HG02970 (cell line): ENCODE measurements around the gene ANKRD33B.

ENCODE experiments used
- ATAC-seq: cut with Tn5 transposase; IDR thresholded peaks from one replicate; pipeline ENCODE4 v1.9.1; 2021; ENCODE audit warnings: mild to moderate bottlenecking, moderate library complexity, moderate number of reproducible peaks; ENCODE audit not compliant: unreplicated experiment, low FRiP score

The ANKRD33B gene

DNA sequence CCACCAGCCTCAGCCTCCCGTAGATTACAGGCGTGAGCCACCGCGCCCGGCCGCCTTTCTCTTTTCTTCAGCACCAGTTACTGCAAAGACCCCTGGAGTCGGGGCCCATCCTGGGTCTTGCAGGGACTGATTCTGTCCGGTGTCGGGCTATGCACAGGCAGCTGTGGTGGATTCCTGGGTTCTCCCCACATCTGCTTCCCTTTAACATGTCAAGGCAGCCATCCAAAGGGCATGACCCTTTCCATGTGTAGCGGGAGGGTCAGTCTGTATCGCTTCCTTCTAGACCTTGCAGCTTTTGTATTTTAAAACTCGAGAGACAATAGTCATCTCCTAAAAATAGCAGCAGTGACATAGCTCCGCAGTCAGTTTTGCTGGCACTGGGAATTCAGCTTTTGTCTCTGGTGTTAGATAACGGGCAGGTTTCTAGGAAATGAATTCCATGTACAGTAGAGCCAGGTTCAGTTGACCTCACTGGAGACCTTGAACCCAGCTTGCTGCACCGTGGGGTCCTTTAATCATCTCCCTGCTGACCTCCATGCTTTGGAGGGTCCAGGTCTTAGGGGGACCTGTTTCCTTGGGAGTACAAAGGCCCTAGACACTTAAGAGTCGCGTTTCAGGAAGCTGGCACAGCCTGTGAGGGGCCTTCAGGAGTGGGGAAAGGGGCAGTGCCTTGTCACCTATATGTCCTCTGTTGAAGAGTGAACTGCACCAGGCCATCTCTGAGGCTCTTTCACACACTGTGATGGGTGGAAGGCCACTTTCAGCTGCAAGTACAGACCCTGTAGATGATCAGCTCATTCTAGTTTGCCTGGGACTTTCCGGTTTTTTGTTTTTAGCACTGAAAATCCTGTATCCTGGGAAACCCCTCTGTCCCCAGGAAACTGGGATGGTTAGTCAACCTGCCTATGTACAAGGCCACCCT, 13.8 kb downstream of the ANKRD33B start:
- no peak for ATAC-seq

DNA sequence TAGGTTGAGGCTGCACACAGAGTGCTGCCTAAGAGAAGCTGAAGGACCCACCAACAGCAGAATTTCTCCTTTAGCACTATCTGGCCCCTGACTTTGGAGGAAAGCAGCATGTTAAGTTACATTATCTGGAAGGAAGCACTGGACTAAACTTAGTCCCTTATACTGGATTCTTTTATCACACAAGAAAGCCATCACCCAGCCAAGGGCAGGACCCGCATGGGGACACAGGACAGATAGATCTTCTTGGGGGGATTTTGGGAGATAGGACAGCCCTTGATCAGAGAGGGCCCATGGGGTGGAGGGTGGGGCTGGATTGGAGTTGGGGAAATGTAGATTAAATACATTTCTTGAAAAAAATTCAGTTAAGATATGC, 14.4 kb downstream of the ANKRD33B start:
- no peak for ATAC-seq

DNA sequence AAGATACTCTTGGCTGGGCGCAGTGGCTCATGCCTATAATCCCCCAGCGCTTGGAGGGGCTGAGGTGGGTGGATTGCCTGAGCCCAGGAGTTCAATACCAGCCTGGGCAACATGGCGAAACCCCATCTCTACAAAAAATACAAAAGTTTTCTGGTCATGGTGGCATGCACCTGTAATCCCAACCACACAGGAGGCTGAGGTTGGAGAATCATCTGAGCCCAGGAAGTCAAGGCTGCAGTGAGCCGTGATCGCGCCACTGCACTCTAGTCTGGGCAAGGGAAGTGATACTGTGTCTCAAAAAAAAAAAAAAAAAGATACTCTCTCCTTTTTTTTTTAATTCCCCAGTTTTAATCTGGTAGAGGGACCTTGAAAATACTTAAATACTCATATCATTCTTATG, 15.0 kb downstream of the ANKRD33B start:
- ATAC-seq: no peak

DNA sequence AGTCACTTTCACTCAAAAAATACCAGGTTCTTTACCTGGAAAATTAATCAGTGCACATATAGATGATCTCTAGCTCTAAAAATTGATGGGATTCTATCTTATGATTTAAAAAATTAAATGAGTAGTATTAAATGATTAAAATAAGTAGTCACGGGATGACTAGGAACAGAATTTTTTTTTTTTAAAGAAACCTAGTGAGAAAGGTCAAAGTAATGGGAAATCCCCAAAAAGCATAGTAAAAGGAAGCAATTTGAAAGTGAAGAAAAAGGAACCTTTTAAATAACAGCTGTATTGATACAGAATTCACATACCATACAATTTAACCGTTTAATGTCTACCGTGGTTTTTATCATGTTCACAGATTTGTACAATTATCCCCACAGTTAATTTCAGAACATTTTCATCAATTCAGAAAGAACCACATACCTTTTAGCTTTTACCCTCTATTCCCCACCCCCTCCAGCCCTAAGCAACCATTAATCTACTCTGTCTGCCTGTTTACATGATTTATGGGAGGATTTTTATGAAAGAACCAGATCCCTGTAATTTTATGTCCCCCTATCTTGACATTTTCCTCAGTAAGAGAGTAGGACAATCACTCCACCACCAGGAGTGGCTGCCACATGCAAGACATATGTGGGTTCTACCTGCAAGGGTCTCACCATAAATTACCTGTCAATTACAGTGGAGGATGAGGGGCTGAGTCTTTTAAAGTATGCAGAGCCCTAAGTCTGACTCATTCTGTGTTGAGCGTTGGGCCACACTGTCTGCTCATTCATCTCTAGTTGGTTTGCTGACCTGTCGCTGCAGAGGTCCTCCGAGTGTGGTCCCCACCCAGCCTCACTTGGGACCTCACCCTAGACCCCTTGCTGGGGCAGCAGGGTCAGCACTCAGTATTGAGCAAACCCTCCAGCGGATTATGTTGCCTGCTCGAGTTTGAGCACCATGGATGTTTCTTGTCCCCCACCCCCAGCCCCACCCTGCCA, 16.0 kb downstream of the ANKRD33B start:
- ATAC-seq: no peak

DNA sequence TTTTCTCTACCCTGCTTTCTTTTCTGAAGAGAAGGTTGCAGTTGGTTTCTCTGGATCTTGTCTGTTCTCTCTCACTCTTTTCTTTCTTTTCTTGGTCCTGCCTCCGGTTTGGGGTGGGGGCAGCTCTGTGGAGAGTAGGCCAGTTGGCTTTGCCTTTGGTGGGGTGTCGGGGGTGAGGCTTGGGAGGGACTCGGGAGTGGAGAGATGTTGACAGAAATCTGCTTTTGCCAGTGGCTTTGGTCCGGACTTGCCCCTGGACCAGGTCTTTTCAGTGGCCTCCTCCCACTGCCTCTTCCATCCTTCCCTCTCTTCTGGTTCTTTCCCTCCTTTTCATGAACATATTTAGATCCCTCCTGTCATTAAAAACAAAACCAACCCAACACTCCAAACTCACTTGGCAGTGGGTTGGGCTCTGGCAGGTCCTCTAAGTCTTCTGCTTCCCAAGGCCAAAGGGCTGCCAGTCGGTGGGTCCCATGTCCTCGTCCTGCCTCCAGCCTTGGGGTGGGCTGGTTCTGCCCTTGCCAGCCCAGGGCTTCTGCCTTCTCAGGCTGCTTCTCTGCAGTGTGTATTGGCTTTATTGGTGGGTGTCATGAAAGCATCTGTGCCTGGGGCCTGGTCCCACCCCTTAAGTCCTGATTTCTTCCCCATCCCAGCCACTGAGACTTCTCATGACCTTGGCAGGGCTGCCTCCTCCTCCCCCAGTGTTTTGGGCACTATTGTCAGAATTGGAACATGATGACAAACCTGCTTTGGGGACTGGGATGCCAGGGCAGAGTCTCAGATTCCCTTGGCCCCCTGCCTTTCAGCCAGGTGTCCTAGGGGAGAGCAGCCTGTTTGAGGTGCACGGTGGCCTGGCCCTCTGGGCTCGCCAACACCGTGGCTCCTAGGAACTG, 16.9 kb downstream of the ANKRD33B start:
- no peak for ATAC-seq

DNA sequence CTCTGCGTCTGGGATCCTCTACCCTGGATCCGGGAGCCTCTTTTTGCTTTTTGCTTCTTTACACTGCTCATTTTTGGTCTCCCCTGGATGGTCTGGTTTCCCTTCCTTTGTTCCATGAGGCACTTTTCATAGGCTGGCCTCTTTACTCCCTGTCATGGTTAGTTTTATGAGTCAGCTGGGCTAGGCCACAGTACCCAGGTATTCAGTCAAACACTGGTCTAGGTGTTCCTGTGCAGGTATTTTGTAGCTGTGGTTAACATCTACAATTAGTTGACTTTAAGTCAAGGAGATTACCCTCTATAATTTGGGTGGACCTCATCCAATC, 17.5 kb downstream of the ANKRD33B start:
- ATAC-seq: no peak

DNA sequence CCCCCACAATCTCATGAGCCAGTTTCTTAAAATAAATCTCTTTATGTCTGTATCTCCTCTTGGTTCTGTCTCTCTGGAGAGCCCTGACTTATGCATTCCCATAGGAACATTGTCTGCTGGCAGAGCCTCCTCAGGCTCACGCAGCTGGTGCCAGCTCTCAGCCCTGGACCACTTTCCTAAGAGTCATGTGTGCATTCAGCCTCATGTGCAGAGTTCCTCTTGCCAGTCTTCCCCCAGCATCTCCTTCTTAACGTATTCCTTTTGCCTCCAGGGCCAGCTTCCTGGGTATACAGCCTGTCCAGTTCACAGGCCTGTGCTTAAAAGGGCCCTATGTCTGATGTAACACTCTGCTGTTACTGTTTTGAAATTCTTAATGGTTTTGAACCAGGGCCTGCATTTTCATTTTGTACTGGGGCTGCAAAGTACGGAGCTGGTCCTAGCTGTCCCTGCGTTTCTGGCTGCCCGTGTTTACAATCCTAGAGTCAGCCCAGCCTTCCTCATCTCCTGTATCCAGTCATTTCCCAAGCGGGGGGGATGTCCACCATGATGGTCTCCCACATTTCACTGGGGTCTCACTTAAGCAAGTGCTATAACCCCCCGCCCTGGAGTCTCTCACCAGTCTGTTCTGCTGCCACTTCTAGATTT, 18.1 kb downstream of the ANKRD33B start:
- ATAC-seq: no peak

DNA sequence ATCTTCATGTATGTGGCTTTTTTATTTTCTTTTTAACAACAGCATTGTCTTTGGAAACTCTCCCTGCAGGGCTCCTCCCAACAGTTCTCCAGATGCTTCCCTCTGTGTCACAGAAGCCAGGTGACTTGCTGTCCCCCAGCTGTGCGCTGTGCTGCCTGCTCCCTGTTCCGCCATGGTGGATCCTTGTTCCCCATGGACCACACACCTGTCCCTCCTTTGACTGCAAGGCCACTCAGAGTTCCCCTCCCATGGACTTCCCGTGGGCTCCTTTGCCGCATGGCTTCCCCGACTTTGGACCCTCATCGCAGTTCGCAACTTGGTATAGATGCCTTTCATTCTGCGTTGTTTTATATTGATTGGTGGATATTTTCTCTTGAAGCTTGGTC, 18.6 kb downstream of the ANKRD33B start:
- ATAC-seq: no peak

DNA sequence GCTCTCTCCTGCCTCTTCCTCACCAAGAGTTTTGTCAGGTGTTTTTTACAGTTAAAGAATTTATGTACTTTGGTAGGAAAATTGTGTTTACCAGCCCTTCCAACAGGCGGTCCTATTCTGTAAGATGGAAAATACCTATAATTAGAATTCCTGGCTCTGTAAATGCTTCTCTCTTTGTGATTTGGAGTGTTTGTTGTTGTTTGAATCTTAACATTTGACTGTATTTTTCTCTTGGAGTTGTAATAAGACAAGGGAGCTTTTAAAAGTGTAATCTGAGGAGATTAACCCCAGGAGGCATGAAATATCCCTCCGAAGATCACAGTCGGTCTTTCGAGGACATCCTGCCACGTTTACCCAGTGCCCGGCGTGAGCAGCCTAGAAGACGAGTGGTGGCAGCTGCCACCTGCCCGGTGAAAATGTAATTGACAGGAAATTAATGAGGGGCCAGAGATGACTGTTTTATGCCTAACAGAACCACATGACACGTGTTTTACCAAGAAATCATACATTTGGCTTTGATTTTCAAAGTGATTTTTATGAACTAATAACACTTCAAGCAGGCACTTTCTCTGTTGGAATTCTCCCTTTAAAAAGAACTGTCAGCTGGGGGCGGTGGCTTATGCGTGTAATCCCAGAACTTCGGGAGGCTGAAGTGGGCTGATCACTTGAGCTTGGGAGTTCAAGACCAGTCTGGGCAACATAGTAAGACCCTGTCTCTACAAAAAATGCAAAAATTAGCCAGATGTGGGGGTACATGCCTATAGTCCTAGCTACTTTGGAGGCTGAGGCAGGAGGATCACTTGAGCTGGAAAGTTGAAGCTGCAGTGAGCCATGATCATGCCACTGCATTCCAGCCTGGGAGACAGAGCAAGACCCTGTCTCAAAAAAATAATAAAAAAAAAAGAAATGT, 20.0 kb downstream of the ANKRD33B start:
- ATAC-seq: no peak

DNA sequence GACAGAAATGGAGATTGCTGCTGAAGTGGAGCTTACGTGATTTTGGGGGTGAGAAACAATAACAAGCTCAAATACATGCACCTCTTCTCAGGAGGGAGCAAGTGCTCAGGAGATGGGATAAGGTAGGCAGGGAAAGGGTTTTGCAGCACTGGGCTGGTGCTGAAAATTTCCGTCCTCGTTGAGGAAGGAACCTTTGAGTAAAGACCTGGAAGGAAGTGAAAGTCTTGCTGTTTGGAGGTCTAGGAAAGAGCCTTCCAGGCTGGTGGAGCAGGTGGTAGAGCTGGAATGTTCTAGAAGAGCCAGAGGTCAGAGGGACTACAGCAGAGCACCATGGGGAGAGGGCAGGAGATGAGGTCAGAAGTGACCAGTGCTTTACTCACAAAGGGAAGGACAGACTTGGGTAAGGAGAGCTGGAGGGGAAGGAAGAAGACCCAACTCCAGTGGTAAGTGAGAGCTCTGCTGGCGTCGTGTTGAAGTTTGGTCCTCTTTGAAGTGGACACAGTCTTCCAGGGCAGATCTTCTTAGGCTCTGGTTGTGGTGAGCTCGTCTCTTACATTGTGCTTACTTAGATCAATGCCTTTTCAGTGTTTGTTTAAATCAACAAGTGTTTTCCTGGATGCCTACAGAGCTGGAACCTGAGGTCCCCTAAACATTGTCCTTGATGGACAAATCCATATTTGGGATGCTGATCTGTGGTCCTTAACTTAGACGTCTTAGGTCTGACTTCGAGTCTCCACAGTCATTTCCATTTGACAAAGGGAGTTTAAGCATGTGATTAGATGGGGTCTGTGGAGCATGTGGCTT, 21.0 kb downstream of the ANKRD33B start:
- ATAC-seq: no peak

DNA sequence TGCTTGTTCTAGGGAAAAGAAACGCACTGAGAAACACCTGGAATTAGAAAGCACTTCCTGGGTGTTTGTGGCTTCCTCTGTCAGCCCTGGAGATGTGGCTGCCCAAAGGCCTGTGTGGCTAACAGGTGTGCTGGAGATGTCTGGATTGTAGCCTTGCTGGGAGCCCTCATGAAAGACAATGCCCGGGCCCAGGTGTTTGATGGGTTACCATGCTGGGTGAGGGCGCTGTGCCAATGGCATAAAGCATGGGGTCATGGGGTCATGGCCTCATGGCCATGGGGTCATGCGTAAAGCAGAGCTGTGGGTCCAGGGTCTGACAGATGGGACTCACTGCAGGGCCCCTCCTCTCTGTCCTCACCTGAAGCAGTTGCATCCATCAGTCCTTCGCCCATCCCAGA, 21.6 kb downstream of the ANKRD33B start:
- no peak for ATAC-seq

DNA sequence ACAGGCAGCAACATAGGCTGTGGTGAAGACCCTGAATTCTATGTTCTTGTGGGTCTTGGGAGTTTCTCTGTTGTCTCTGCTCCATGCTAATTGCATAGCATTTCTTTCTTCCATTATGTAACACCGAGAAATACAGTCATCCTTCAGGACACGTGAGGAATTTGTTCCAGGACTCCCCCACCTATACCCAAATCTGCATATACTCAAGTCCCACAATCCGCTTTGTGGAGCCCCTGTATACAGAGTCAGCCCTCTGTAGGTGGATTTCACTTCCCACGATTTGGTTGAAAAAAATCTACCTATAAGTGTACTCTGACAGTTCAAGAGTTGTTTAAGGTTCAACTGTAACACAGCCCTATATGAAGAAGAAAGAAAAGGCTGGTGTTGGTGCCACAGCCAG, 22.1 kb downstream of the ANKRD33B start:
- ATAC-seq: no peak

DNA sequence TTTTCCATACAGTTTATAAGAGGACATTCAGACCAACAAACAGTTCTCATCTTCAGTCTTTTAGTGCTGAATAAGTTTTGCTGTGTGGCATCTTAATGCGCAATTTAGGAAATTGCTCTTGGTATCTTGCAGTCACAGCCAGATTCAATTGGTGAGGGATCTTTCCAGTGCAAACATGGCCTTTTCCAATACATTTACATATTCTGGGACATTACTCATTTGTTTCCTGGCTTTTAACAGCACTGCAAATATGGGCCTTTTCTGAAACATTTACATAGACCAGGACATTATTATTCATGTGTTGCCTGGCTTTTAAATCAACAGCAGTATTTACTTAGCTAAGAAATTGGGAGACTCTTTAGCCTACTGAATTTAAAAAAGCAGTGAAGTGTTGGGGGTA, 22.7 kb downstream of the ANKRD33B start:
- no peak for ATAC-seq

DNA sequence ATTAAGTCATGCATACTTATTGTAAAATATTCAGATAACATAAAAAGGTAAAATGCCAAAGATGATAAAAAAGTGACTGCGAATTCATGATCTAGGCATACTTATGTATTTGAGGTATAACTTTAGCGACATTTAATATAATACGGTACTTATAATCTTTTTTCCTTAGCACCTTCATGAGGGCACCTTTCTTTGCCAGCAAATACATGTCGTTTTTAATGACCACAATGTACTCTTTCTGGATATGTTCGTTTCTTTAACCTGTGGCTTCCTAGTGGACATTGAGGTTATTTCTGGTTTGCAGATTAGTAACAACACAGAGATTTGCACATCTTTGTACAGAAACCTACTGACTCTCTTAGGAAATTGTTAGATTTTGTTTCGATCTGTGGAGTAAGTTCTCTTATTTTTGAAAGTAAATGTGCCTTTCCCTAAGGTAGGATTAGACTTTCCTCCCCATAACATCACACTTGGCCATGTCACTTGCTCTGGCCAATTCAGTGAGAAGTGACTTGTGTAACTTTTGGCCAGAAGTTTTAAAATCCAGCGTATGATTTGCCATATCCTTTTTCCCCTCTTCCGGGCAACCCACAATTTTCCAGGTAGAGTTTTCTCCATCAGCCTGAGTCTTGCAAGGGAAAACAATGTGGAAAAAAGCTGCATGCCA, 24.4 kb downstream of the ANKRD33B start:
- no peak for ATAC-seq

DNA sequence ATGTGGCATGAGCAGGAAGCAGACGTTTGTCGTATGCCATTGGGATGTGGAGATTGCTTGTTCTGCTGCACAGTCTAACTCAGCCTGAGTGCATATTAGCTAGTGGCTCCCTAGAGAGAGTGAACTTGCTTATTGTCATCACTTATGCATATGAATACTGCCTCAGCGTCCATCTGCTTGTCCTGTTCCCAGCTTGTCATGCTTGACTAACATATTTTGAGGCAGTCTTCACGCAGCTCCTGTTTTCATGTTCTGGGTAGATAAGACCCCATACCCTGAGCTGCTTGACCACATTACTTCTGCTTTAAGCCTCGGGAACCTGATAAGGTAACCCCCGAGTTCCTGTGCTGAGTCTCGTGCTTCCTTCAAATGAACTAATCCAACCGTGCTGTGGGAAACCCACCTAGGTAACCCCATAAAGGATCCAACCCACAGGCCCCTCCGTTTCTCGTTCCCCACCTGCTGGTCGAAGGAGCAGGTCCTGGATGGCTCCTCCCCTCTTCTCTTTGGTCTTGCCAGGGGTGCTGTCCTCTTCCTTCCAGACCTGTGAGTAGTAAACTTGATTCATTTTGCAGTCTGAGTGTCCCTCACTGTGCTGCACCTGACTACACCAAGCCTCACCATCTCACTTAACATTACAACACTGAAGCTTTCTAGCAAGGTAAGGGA, 25.0 kb downstream of the ANKRD33B start:
- ATAC-seq: no peak

DNA sequence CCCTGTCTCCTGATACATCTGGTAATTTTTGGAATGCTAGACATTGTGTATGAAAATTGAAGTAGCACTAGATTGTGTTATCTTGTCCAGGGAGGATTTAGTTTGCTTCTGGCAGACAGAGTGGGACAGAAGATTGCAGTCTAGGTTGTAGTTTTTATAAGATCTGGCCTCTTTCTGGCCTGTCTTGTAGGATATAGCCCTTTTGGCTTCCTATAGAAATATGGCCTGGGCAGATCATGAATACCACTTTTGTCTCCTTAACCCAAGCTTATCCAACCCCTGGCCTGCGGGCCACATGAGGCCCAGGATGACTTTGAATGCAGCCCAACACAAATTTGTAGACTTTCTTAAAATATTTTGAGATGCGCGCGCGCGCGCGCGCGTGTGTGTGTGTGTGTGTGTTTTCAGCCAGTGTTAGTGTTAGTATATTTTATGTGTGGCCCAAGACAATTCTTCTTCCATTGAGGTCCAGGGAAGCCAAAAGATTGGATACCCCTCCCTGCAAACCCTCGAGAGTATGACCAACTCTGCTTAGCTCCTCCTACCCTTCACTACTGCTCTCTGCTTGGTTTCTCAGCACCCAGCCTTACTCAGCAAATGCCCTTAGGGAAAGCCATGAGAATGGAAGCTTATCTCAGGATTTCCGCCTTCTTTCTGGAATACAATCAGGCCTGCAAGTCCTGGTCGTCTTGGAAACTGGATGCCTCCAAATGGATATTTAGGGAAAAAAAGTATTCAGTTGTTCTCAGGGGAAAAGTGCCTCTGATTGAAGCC, 26.5 kb downstream of the ANKRD33B start:
- ATAC-seq: no peak
